GM04503 (cell line): ENCODE data around the gene CNTN5.
"Not testable (repeated sequence)": the region's sequence is repeated elsewhere in the genome, so short reads cannot be mapped to it uniquely, and the experiment has no call there.

ENCODE experiments used
- DNase-seq: peaks from one replicate; pipeline ENCODE4 v3.0.0-alpha.2; 2012; ENCODE audit warnings: low read depth

CNTN5 gene

DNA sequence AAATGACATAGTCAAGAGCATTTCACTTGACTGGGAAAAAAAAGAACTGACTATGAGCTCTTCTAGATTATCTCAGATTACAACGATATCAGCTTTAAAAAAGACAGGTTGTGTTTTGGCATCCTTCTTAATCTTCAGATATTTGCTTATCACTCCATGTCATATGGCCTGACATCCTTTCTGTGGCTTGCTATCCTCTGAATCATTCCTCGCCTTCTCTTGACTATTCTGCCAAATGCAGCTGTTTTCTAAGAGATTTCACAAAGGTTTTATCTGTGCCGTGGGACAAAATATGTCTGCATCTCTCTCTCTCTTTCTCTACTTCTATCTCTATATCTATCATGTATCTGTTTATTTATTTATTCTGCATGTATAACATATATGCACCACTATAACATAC, 746.1 kb downstream of the CNTN5 start:
- no peak for DNase-seq

DNA sequence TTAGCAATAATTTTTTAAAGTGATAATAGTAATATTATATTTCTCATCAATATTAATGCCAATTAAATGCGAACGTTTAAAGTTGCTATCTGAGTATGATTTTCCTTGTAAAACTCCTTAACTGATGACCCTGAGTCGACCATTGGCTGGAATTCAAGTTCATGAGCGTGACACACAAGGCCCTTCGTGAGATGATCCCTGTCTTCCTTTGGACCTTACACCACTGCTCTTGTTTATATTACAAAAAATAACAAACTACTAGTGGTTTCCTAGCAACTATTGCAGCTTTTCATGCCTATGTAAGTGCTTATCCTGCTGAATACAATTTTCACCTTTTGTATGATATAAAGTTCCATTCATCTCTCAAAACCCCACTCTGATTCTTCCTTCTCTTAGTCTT, 752.9 kb downstream of the CNTN5 start:
- DNase-seq: no peak

DNA sequence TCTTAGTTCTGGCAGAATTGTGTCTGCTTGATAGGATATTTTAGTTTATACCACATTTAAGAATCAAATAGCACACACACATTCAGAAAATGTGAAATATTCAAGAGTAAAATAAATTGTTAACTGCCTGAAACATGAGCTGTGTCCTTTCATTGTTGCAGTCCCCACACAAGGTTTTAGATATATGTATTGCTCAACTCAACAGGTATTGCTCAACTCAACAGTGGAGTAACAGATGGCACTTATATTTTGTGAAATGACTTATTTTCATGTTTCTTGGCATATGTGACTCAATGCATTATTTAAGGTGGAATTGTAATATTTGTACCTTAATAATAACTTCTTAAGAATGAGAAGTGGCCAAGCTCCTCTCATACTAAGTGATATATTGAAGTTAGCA, 760.3 kb downstream of the CNTN5 start:
- DNase-seq: no peak

DNA sequence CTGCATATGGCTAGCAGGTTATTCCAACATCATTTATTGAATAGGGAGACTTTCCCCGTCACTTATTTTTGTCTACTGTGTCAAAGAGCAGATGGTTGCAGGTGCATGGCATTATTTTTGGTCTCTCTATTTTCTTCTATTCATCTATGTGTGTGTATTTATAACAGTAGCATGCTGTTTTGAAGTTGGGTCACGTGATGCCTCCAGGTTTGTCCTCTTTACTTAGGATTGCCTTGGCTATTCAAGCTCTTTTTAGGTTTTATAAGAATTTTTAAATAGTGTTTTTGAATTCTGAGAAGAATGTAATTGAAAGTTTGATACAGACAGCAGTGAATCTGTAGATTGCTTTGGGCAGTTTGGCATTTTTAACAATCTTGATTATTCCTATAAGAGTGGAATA, 770.6 kb downstream of the CNTN5 start:
- DNase-seq: no peak

DNA sequence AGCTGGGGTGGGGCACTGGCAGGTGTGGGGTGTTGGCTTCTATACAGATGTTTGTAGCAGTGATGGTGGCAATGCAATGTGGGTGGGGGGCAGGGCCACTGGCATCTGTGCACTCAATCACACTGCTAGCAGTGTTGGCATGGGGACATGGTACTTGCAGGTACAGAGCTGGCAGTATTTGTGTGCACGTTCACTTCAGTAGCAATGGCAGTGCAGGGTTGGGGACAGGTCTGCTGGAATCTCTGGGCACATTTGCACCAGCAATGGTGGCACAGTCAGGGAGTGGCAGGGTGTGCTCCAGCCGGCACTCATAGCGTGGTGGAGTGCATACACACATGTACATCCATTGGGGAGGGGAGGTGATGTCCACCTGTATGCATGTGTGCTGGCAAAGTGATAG, 775.2 kb downstream of the CNTN5 start:
- DNase-seq: no peak

DNA sequence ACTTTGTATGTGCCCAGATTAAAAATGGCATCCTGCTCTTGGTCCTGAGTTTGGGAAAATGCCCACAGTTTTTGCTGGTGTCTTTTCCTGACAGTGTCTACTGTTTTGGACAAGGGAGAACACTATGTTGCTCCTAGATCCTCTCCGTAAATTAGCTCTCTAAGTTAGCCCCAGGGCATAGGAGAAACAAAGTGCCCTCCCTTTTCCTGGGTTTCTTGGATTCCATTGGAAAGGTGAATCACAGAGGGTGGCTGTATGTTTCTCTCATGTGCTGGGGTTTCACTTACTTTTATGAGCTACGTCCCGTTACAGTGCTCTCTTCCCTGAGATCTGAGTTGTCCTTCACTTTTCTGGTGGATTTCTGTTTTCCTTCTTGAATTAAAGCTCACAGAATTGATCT, 782.8 kb downstream of the CNTN5 start:
- no peak for DNase-seq

DNA sequence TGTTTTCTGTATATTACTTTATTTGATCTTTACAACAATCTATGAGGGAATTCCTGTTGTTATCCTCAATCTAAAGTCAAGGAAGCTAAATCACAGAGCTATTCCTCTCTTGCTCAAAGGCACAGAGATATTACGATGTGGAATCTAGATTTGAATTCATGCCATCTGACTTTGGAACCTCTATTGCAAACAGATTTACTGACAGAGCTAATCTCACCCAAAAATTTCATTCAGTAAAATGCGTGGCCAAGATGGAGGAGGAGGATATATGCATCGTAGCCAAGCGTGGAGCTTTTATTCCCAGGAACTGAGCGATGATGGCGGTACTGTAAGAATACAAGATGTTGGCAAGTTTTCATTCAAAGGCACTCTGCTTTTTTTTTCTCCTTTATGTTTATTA, 791.8 kb downstream of the CNTN5 start:
- no peak for DNase-seq

DNA sequence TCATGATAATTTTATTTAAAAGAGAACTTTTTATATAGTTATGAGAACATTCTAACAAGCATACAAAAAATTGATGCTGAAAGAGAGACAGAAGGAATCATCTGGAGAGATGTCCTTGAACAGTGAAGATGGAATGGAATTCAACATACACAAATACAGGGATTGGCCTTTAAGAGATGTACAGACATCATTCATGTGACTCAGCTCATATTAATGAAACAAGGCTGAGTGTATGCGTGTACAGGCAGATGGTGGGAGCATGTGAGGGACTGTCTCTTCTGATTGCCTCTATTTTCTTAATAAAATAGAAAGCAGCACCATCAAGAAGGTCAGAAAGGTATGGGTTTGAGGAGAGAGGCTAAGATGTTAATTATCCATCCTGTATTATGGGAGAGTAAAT, 793.3 kb downstream of the CNTN5 start:
- DNase-seq: no peak

DNA sequence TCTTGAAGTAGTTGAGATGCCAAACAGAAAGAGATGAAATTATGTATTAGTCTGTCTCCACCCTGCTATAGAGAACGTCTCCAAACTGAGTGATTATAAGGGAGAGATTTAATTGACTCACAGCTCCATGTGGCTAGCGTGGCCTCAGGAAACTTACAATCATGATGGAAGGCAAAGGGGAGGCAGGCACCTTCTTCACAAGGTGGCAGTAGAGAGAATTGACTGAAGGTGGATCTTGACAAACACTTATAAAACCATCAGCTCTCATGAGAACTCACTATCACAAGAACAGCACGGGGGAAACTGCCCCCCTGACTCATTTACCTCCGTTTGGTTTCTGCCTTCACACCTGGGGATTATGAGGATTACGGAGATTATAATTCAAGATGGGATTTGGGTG, 794.0 kb downstream of the CNTN5 start:
- no peak for DNase-seq

DNA sequence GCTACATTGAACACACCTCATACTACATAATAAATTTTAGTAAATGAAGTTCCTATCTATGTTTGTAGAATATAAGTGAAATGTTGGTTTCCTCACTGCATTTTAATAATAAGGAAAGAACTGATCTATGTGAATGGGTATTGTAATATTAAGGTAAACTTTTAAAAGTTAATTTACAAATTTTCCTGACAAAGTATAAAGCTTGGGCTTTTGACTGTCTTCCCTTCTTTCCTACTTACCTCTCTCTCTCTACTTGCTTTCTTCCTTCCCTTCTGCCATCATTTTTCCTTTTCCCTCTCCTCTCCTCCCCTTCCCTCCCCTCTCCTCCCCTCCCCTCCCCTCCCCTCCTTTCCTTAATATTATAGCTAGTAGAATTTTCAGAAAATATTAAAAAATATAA, 798.2 kb downstream of the CNTN5 start:
- no peak for DNase-seq

DNA sequence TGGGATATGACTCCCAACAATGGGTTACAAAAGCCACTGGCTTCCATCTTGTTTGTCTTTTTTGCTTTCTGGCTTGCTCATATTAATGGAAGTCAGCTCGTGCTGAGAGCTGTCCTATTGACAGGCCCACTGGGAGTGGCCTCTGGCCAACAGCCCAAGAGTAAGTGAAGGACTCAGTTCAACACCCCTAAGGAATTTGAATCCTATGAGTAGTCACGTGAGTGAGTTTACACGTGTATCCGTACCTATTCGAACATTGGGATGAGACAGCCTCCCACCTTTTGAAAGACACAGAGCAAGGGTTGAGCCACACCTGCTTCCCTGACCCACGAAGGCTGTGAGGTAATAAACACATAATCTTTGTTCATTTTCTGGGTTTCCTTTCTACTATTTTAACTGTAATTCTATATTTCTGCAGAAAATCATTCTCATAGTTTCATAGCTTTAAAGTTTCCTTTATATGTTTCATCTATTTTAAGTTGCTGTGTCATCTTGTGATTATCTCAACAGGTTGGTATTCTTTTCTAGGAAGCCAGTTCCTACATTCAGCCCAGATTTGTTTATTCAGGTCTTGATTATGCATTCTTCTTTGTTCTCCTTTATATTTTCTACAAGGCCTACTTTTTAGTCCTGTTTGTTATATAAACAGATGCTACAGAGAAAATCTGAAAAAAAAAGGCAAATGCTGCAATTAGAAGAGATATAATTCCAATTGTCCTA, 802.3 kb downstream of the CNTN5 start:
- DNase-seq: no peak

DNA sequence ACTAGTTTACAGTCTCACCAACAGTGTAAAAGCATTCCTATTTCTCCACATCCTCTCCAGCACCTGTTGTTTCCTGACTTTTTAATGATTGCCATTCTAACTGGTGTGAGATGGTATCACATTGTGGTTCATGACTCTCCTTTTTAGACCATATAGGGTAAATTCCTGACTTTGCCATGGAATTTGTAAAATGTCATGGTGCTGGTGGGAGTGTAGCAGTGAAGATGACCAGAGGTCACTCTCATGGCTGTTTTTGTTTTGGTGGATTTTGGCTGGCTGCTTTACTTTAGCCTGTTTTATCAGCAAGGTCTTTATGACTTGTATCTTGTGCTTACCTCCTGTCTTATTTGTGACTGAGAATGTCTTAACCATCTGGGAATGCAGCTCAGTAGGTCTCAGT, 816.0 kb downstream of the CNTN5 start:
- DNase-seq: not testable (repeated sequence)

DNA sequence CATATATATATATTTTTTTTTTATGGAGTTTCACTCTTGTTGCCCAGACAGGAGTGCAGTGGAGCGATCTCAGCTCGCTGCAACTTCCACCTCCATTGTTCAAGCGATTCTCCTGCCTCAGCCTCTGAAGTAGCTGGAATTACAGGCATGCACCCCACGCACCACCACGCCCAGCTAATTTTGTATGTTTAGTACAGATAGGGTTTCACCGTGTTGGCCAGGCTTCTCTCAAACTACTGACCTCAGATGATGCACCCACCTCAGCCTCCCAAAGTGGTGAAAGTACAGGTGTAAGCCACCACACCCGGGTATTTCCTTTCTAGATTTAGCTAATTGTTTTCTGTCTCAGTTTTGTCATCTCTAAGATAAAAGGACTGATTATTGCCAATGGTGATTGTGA, 821.1 kb downstream of the CNTN5 start:
- no peak for DNase-seq

DNA sequence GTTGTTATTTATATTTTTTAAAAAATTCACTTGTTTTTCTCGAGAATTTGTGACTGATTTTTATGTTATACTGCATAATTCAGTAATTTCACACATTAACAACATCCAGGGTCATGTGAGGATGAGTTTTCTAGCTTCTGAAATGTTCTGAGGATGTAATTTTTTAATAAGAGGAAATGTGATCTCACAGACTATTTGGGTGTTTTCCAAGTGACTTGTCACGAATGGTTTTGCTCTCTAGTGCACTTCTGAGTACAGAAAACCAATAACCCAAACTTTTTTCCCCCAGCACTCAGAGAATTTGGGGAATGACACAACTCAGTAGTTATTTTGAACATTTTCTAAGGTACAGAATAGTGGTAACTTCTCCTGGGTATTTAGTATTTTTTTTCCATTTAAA, 845.2 kb downstream of the CNTN5 start:
- DNase-seq: no peak

DNA sequence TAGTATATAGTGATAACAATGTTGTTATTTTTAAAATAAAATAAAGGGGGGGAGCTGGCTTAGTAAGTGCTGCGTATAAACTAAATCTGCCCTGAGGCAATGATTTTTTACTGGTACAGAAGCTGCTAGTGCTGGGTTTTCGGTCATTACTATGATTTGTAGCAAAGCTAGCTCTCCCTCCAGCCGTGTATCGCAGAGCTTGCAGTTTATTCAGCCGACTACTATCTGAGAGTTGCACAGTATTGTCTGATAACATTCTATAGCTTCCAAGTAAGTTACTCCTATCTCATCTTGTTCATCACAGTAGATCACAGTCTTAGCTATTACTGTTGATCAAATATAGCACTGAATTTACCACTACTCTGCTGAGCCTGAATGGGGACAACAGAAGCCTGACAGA, 860.9 kb downstream of the CNTN5 start:
- no peak for DNase-seq

DNA sequence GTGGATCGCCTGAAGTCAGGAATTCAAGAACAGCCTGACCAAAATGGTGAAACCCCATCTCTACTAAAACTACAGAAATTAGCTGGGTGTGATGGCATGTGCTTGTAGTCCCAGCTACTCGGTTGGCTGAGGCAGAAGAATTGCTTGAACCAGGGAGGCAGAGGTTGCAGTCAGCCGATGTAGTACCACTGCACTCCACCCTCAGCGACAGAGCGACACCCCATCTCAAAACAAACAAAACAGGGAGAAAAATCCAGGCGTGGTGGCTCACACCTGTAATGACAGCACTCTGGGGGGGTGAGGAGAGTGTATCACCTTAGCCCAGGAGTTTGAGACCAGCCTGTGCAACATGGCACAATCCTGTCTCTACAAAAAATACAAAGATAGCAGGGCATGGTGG, 864.0 kb downstream of the CNTN5 start:
- DNase-seq: no peak

DNA sequence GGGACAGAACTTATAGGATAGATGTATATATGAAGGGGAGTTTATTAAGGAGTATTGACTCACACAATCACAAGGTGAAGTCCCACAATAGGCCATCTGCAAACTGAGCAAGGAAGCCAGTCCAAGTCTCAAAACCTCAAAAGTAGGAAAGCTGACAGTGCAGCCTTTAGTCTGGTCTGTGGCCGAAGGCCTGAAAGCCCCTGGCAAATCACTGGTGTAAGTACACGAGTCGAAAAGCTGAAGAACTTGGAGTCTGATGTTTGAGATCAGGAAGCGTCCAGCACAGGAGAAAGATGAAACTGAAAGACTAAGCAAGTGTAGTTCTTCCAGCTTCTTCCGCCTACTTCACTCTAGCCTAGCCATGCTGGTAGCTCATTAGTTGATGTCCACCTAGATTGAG, 866.7 kb downstream of the CNTN5 start:
- no peak for DNase-seq

DNA sequence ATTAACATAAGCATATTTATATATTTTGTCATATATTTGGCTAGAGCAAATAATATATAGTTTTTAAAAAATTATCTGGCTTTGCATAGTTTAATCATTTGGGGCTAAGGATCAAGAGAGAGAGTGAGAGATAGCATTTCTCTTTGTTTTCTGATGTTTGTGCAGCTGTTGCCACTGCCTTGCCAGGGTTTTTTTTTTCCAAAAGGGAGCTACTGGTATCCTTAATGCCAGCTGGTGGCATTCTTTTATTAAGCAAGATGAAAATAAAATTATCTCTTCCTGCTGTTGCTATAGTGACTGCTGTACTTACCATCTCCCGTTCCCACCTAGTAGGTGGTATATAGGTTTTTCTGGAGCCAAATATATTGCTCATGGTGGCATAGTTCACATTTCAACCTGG, 873.1 kb downstream of the CNTN5 start:
- no peak for DNase-seq

DNA sequence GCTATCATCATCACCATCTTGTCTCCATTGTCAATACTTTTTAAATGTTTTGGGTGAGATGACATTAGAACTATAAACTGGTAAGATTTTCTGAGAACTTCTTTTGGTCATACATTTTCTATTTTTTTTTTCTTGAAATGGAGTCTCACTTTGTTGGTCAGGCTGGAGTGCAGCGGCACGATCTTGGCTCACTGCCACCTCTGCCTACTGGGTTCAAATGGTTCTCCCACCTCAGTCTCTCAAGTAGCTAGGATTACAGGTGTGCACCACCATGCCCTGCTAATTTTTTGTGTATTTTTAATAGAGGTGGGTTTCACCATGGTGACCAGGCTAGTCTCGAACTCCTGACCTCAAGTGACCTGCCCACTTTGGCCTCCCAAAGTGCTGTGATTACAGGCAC, 880.4 kb downstream of the CNTN5 start:
- DNase-seq: no peak

DNA sequence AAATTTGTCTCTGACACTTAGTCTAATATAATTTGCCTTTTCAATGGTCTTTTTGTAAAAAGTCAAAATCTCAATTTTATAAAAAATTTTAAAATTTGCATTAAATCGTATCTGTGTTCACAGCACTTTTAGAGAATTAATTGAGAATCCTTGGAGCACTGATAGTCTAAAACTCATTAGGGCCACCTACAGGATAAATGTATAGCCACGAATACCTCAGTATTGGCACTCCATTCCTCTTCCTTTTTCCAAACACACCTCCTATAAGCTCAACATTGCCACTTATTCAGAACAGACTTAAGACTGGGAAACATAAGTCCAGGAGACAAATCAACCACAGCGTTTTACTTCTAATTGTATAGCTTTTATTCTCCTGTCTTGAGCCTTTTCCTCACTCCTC, 890.4 kb downstream of the CNTN5 start:
- no peak for DNase-seq

DNA sequence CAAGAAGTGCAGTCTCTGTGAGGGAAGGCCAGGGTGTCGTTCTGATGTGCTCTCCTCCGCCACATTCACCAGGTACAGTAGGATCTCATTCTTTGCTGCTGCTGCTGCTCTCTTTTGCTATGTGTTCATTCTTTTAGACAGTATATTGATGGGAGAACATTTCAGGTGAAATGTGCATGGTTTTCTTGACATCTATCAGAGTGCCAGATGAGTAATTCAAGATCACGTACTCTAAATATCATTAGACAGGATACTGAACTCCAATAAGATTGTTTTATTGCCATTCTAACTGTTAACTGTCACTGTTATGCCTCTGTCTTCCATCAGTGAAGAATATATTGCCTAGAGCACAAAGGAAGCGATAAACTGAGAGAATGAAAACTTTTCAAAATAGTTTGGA, 895.3 kb downstream of the CNTN5 start:
- no peak for DNase-seq

DNA sequence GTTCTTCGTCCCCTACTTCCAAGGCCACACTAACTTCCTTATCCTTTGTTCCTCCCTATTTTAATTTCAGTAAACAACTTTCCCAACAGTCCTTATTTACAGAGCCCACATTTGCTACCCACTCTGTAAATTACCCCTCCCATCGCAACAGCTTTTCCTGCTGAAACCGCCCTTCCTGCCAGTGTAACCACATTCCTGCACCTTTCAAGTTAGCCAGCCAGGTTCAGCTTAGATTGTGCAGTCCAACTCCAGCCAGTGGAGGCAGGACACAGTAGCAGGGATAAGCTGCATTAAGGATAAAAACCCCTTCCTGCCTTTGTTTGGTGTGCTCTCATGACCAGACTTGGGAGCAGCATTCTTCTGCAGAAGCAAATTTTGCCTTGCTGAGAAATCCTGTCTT, 898.0 kb downstream of the CNTN5 start:
- no peak for DNase-seq

DNA sequence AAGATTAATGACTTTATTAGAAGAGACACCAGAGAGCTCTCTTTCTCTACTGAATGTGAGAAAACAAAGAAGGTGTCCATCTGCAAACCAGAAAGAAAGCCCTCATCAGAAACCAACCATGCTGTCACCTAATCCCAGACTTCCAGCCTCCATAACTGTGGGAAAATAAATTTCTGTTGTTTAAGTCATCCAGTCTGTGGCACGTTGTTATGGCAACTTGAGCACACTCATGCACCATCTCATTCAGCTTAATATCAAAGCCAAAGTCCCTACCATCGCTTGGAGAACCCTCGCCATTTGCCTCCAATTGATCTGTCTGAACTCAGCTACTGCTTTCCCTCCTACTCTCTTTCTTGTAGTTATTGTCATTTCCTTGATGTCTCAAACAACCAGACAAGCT, 900.2 kb downstream of the CNTN5 start:
- no peak for DNase-seq

DNA sequence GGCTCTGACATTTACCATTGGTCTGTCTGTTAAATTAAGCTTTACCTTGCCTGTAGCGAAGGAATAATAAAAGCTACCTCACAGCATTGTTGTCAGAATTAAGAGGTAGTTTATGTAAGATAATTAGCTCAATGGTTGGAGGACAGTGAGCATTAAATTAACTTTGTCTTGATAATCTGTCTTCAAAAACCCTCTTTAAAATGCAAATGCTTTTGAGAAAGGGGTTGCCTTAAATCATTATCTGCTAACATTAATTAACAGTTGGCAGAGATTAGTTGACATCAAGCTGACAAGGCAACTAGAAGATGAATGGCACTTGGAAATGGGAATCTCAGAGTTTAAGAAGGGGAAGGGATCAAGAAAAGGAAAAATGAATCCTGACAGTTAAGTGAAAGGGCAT, 905.2 kb downstream of the CNTN5 start:
- no peak for DNase-seq

DNA sequence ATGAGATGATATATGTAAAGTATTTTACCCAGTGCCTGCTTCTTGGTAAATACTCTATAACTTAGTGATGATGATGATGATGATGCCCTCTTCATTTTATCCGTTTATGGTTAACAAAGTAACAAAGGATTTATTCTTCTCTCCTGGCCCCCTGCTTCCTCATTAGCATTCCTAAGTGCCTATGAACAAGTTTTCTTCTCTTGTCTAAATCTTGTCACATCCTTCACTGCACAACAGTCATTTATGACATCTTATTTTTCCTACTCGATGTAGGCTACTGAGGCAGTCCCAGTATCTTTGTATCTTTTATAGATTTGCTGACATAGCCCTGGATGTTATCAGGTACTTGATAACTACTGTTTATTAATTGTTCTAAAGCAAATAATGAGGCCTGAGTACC, 911.9 kb downstream of the CNTN5 start:
- no peak for DNase-seq
